Gastrocnemius medialis (tissue), 4 donors: ENCODE measurements around the gene TMPRSS3.

Source experiments
- CTCF ChIP-seq, 5 experiments: fragments of 450-650 bp in 3 of 5; fragments of 200-600 bp in 2 of 5; sonication (generic) in 2 of 5; IDR thresholded peaks in 4 of 5; conservative IDR thresholded peaks in 1 of 5; 1 replicate in 4 of 5; 2 replicates in 1 of 5; pipeline ENCODE4 v1.5.1; 2016 to 2019; ENCODE audit warnings: antibody characterized with exemption in 5 of 5, mild to moderate bottlenecking in 3 of 5, moderate library complexity in 3 of 5
- POLR2A ChIP-seq, 2 donors: fragments of 450-650 bp; IDR thresholded peaks; one replicate each; pipeline ENCODE4 v1.6.1; 2017; ENCODE audit warnings: antibody characterized with exemption in 2 of 2, mild to moderate bottlenecking in 2 of 2, moderate library complexity in 2 of 2

- TF ChIP-seq CTCF (IDR thresholded peaks at IDR 0.05 in 4 of 5, conservative IDR thresholded peaks at IDR 0.05 in 1 of 5), result no peak
- TF ChIP-seq POLR2A (IDR thresholded peaks at IDR 0.05), result no peak
These were observed 53.9 kb downstream of the TMPRSS3 start for GRCh38 chr21:42341776-42342542.
